SU-DHL-6 (cell line): Measurements from ENCODE around the gene PTPRN2.

Source experiments
- CTCF ChIP-seq: fragments of 200-600 bp; sonication (generic); IDR thresholded peaks from one replicate; pipeline ENCODE4 v1.5.1; 2017; ENCODE audit warnings: antibody characterized with exemption, mild to moderate bottlenecking, low read length, moderate library complexity; ENCODE audit not compliant: insufficient read depth, poor library complexity, severe bottlenecking
- EZH2phosphoT487 ChIP-seq: fragments of 200-600 bp; sonication (generic), shearing (Covaris generic); conservative IDR thresholded peaks from 2 replicates; pipeline ENCODE4 v1.6.1; 2018; ENCODE audit warnings: mild to moderate bottlenecking, antibody characterized with exemption, low read length, moderate library complexity, mixed read lengths

- no peak for TF ChIP-seq CTCF
- TF ChIP-seq EZH2phosphoT487: no peak
Observed at GRCh38 chr7:157770716-157771320, 816.8 kb downstream of the PTPRN2 start.
